Measurements from ENCODE around the gene PIKFYVE.

DNA sequence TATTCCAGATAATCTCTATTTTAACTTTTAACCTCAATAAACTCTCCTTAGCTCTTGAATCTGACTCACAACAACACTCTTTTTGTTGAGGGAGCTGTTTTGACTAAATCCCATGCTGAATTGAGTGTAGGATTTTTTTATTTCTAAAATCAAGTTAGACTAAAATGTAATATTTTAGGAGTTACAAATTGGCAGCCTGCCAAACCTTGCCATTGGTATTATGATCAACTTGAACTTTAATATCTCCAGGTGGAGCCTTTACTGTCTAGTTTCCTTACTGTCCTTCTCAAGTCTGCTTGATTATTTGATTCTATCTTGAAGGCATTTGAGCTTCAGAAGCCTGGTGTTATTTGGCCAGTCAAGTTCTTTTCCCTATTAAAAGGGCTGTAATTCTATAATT lies 8.7 kb downstream of the PIKFYVE start:
- TF ChIP-seq EZH2 (IDR thresholded peaks at IDR 0.05; ENCODE audit: insufficient read depth, low read length) (no peak), CTCF (IDR thresholded peaks at IDR 0.05; ENCODE audit: insufficient read depth, low read depth, low read length) (no peak)

Data from astrocyte (in vitro differentiated cells and primary cell).